Activated naive CD4-positive, alpha-beta T cell treated with anti-CD3 and anti-CD28 coated beads, Interleukin-2, amount 50 U/mL, for 72 hours (primary cell): Measurements from ENCODE around the gene NOS1AP. TPM values are rescaled to one million over a fixed set of nuclear protein-coding genes. Genes with fewer than 3 reads are reported as not detected.

Source experiments
- ATAC-seq, 2 donors: fragments of 150-1000 bp; cut with Tn5 transposase; 2 replicates each; pipeline ENCODE4 v1.10.0; 2021; ENCODE audit warnings: mild to moderate bottlenecking in 2 of 2, moderate library complexity in 2 of 2
- DNase-seq, 2 donors: peaks; one replicate each; pipeline ENCODE4 v3.0.0; 2021 to 2022; ENCODE audit warnings: low spot score in 2 of 2
- H3K27ac Mint-ChIP-seq, 2 donors: one replicate each; pipeline ENCODE4 v1.8.0; 2022; ENCODE audit warnings: mild to moderate bottlenecking in 2 of 2, mixed read lengths in 2 of 2
- H3K36me3 Mint-ChIP-seq, 2 donors: one replicate each; pipeline ENCODE4 v1.8.0; 2022; ENCODE audit warnings: mixed read lengths in 2 of 2
- H3K9me3 Mint-ChIP-seq, 2 donors: one replicate each; pipeline ENCODE4 v1.8.0; 2022; ENCODE audit warnings: mixed read lengths in 2 of 2
- total RNA-seq, 2 donors: library from RNA; stranded (reverse); gene quantifications; one replicate each; pipeline ENCODE4 v1.2.3, GENCODE V29; 2022

NOS1AP gene
- under 1 TPM; 0.18 to 0.27 TPM for total RNA-seq

DNA sequence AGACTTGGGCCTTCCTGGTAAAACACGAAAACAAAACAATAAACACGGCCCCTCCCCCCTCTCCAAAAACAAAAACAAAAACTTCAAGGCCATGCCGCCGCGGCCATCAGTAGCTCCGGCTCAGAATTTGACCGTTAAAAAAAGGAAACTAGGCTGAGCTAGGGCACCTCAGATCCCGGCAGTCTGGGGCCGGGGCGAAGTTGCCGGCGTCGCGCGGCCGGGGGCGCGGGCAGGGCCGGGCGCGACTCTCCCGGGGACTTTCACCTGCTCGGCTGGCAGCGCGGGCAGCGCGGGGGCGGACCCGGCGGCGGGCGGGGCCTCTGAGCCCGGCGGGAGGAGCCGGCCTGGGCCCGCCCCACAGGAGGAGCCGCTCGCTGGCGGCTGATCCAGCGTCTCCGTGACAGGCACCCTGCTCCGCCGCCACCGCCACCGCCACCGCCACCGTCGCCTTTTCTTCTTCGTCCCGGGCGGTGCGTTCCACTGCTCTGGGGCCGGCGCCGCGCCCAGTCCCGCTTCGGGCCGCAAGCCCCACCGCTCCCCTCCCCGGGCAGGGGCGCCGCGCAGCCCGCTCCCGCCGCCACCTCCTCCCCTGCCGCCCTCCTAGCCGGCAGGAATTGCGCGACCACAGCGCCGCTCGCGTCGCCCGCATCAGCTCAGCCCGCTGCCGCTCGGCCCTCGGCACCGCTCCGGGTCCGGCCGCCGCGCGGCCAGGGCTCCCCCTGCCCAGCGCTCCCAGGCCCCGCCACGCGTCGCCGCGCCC, at the start of gene NOS1AP:
TSS of gene NOS1AP (plus strand) at position 358 of the 760 bp plus-strand sequence. CDS start 487 bp downstream, outside the sequence.
- Mint-ChIP-seq H3K27ac (no peak within 1 kb of the TSS), H3K36me3 (no peaks in the 10 kb centered on the region), H3K9me3 (no peaks in the 10 kb centered on the region)
- ATAC-seq (peak; percentile 99), DNase-seq (peak; percentile 82 to 86)

GRCh38 chr1:162020150-162020549, 49.3 kb upstream of the NOS1AP start:
- no peaks in the 10 kb centered on the region for H3K9me3 Mint-ChIP-seq
- DNase-seq = no peak
- ATAC-seq = no peak
- peaks cover 0 to 4% of the 10 kb centered on the region in 2 donors for H3K36me3 Mint-ChIP-seq
- H3K27ac Mint-ChIP-seq = peak overlapping the region in 1 of 2 donors; percentile 5

- Mint-ChIP-seq H3K36me3 (peaks cover 0 to 4% of the 10 kb centered on the region in 2 donors), H3K27ac (no peak overlapping the region), H3K9me3 (no peaks in the 10 kb centered on the region)
- no peak for DNase-seq
- ATAC-seq = no peak
These were observed 48.4 kb upstream of the NOS1AP start for GRCh38 chr1:162021124-162021523.

GRCh38 chr1:162022626-162023025, 46.9 kb upstream of the NOS1AP start:
- peaks cover 0 to 4% of the 10 kb centered on the region in 2 donors for H3K36me3 Mint-ChIP-seq
- DNase-seq (no peak), ATAC-seq (no peak)
- H3K9me3 Mint-ChIP-seq = no peaks in the 10 kb centered on the region
- H3K27ac Mint-ChIP-seq = no peak overlapping the region

DNA sequence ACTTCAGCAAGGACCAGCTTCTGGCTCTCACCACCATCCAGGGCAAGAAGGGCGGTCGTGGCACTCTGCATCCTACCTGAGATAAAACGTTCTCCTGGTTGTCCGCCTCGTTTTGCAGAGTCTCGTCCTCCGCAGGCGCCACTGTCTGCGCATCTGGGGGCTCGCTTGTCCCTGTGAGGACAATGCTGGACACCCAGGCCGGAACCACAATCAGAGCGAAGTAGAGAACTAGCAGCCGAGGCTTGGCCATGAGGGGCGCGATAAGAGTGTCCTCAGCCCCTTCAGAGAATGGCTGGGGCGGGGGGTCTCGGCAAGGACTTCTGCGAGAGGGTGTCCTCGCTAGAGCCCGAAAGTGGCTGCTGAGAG, 46.3 kb upstream of the NOS1AP start:
- Mint-ChIP-seq H3K27ac (no peak overlapping the region), H3K36me3 (peaks cover 0 to 4% of the 10 kb centered on the region in 2 donors), H3K9me3 (no peaks in the 10 kb centered on the region)
- ATAC-seq (no peak), DNase-seq (no peak)

- Mint-ChIP-seq H3K36me3 (peaks cover 0 to 4% of the 10 kb centered on the region in 2 donors), H3K9me3 (no peaks in the 10 kb centered on the region), H3K27ac (no peak within 1 kb of the TSS)
- peak in 1 of 2 donors; percentile 69 for DNase-seq
- peak; percentile 93 to 97 for ATAC-seq
These were observed 45.7 kb upstream of the NOS1AP start, which contains the start of gene OLFML2B for GRCh38 chr1:162023547-162024501. Gene OLFML2B (minus strand): TSS chr1:162023869. CDS start chr1:162023430, 439 bp downstream.

DNA sequence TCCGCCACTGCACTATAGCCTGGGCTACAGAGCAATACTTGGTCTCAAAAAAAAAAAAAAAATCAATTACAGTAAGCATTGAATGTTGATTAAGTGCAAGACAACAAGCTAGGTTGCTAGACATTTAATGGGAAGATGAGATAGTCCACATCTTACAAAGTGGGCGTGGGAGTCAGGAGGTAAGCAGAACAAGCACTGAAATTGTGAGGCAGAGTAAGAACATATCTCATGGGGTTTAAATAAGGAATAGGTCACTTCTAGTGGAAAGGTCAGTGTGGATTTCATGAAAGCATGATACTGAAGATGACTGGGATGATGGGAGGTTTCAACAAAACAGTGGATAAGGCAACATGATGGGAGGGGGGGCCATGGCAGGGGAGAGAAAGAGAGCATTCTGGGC, 44.0 kb upstream of the NOS1AP start:
- no peak overlapping the region for H3K27ac Mint-ChIP-seq
- no peak for ATAC-seq
- no peak for DNase-seq
- no peaks in the 10 kb centered on the region for H3K9me3 Mint-ChIP-seq
- peaks cover 0 to 4% of the 10 kb centered on the region in 2 donors for H3K36me3 Mint-ChIP-seq

DNA sequence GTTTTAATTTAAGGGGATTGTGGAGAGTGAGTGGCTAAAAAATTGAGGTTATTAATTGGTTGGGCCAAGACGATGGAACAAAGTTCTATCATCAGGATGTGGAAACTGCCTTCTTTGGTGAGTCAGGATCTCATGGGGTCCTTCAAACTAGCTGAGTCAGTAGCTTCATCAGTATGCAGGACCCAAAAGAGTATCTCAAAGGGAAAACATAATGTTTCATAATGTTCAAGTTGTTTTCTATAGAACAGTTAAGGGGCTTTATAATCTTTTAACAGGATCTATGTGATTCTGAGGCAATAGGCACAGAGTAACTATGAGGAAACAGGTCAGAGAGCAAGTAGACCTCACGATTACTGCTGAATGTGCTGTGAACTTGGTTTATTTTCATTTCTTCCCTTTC, 42.6 kb upstream of the NOS1AP start:
- Mint-ChIP-seq H3K9me3 (no peaks in the 10 kb centered on the region), H3K36me3 (peaks cover 0 to 4% of the 10 kb centered on the region in 2 donors), H3K27ac (no peak overlapping the region)
- DNase-seq (no peak), ATAC-seq (no peak)

DNA sequence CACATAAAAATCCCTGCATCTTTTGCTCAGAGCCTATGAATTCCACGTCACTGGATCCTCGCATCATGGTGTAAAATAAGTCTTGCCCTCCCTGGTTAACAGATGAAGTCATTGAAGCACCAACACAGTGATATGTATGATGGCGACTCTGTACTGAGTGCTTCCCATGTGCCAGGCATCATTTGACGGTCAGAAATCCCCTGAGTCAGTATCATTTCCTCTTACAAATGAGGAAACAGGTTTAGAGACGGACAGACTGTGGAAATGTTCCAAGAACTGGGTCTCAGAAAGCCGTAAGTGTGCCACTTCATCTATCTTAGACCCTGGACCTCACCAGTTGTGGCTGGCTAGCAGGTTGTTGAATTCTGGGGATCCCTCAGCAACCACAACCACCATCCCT, 40.8 kb upstream of the NOS1AP start:
- Mint-ChIP-seq H3K27ac (no peak overlapping the region), H3K9me3 (no peaks in the 10 kb centered on the region), H3K36me3 (no peaks in the 10 kb centered on the region)
- ATAC-seq (no peak), DNase-seq (no peak)

DNA sequence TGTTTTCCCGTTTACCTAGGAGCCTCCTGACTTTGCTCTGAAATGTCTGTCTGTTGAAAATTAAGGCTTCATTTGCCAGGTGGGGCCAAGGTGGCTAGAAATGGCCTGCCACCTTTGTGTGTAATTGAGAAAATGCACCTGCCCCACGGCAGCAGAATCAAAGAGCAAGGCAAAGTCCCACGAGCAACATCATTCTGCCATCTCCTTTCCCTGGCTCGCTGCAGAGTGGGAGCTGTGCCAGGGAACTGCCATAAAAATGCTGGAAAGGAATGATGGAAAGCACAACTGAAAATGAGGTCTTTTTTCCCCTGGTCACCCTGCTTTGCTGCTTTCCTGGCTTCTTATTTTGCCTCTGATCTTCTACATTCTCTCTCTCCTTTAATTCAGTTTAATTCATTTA, 40.3 kb upstream of the NOS1AP start:
- no peak overlapping the region for H3K27ac Mint-ChIP-seq
- DNase-seq = no peak
- ATAC-seq = no peak
- no peaks in the 10 kb centered on the region for H3K9me3 Mint-ChIP-seq
- H3K36me3 Mint-ChIP-seq = no peaks in the 10 kb centered on the region

GRCh38 chr1:162030759-162031280, 38.7 kb upstream of the NOS1AP start:
- ATAC-seq (no peak), DNase-seq (no peak)
- H3K9me3 Mint-ChIP-seq = no peaks in the 10 kb centered on the region
- H3K27ac Mint-ChIP-seq = no peak overlapping the region
- H3K36me3 Mint-ChIP-seq = no peaks in the 10 kb centered on the region

DNA sequence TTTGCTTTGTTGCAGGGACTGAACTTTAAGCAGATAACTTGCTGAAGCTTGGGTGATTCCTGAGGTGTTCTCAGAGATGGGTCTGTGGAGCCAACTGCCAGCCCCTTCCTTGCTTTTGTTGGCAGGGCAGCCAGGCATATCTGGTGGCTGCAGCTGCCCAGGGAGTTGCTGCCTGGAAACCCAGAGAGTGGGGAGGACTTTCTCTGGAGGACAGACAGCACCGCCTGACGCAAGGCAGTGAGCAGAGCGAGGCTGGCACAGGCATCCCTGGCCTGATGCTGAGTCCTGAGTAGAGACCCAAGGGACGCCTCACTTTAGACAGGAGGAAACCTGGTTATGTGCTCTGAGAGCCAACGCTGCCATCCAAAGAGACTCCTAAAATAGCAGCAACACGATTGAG, 36.1 kb upstream of the NOS1AP start:
- no peak for ATAC-seq
- DNase-seq = no peak
- Mint-ChIP-seq H3K9me3 (no peaks in the 10 kb centered on the region), H3K27ac (no peak overlapping the region), H3K36me3 (no peaks in the 10 kb centered on the region)

DNA sequence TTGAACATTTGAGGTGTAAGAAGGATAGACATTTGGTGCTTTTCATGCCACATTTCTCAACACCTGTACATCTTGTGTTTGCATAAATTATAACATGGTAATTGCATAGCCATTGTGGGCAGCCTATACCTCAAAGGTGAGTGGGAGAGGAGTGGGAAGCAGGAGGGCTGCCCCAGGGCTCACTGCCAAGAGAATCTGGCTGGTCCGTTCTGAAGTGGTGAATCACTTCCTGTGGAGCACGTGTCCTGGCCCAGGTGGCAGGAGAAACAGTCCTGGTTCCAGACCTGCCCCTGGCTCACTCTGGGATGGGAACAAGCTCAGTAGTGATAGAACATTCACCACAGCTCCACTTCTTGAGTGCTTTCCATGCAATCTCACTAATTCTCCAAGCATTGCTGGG, 34.2 kb upstream of the NOS1AP start:
- DNase-seq (no peak), ATAC-seq (peak; percentile 30 to 36)
- no peak overlapping the region for H3K27ac Mint-ChIP-seq
- no peaks in the 10 kb centered on the region for H3K36me3 Mint-ChIP-seq
- H3K9me3 Mint-ChIP-seq = no peaks in the 10 kb centered on the region

GRCh38 chr1:162036163-162036562, 33.3 kb upstream of the NOS1AP start:
- DNase-seq (no peak), ATAC-seq (no peak)
- Mint-ChIP-seq H3K36me3 (no peaks in the 10 kb centered on the region), H3K27ac (no peak overlapping the region), H3K9me3 (no peaks in the 10 kb centered on the region)

DNA sequence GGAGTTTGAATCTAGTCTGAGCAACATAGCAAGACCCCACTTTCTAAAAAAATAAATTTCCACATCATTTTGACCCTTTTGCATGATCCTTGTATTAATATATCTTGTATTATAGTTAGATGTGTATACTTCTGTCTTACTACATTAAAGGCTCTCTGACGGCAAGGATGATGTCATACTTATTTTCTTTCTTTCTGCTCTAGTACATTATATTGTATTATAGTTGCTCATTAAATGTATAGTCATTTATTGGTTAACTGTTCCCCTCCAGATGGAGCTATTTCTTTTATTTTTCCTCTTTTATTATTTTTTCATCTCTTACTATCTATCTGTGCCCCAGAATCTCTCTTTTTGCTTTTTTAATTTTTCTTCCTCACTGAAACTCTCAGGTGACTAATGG, 30.9 kb upstream of the NOS1AP start:
- H3K27ac Mint-ChIP-seq = no peak overlapping the region
- H3K9me3 Mint-ChIP-seq = no peaks in the 10 kb centered on the region
- DNase-seq = no peak
- H3K36me3 Mint-ChIP-seq = no peaks in the 10 kb centered on the region
- no peak for ATAC-seq

- no peaks in the 10 kb centered on the region for H3K9me3 Mint-ChIP-seq
- ATAC-seq = no peak
- no peak for DNase-seq
- no peak overlapping the region for H3K27ac Mint-ChIP-seq
- no peaks in the 10 kb centered on the region for H3K36me3 Mint-ChIP-seq
These were observed 29.5 kb upstream of the NOS1AP start for GRCh38 chr1:162040001-162040400.

DNA sequence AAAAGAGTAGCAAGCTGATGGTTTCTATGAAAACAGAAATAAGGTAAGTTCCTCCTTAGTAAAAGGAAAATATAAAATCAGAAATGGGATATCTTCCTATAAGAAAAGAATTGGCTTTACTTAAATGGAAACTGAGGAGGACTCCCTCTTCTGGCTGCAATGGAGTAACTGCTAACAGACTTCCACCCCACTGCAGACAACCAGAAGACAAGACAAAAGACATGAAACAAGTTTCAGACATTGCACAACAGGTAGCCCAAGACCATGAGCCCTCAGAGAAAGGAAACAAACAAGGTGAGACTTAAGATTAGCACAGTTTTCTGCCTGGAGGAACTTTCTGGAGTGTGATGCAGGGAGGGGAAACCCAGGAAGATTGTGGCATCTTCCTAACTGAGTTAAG, 28.8 kb upstream of the NOS1AP start:
- ATAC-seq (no peak), DNase-seq (no peak)
- Mint-ChIP-seq H3K9me3 (no peaks in the 10 kb centered on the region), H3K36me3 (no peaks in the 10 kb centered on the region), H3K27ac (no peak overlapping the region)
